GM12801 (cell line): ENCODE results near the gene SCT.

Experiments
- CTCF ChIP-seq: IDR thresholded peaks from one replicate; pipeline ENCODE4 v1.5.1; 2011; ENCODE audit warnings: control low read depth; ENCODE audit not compliant: insufficient read length; ENCODE audit errors: extremely low read depth

SCT gene

GRCh38 chr11:577611-577894 lies 49.4 kb downstream of the SCT start:
- no peak for TF ChIP-seq CTCF

GRCh38 chr11:576811-577610 lies 50.0 kb downstream of the SCT start:
- TF ChIP-seq CTCF: no peak
